GM21529 (cell line): ENCODE data around the gene SMKR1.
"Not testable (repeated sequence)": the region's sequence is repeated elsewhere in the genome, so short reads cannot be mapped to it uniquely, and the experiment has no call there.

Source experiments
- ATAC-seq: cut with Tn5 transposase; IDR thresholded peaks from one replicate; pipeline ENCODE4 v1.9.1; 2021; ENCODE audit not compliant: unreplicated experiment

Gene SMKR1

GRCh38 chr7:129481376-129481775 is 21.0 kb upstream of the SMKR1 start:
- ATAC-seq: not testable (repeated sequence)

GRCh38 chr7:129482781-129483180 is 19.6 kb upstream of the SMKR1 start:
- ATAC-seq: no peak

- ATAC-seq: no peak
Measured at GRCh38 chr7:129489491-129489890, 12.8 kb upstream of the SMKR1 start.

- no peak for ATAC-seq
Measured at GRCh38 chr7:129492391-129492790, 9.9 kb upstream of the SMKR1 start.

- ATAC-seq: no peak
Measured at GRCh38 chr7:129493555-129493954, 8.8 kb upstream of the SMKR1 start.

- peak; percentile 79 for ATAC-seq
Measured at GRCh38 chr7:129494041-129494440, 8.3 kb upstream of the SMKR1 start.

- ATAC-seq: no peak
Measured at GRCh38 chr7:129495987-129496386, 6.3 kb upstream of the SMKR1 start.

- ATAC-seq: no peak
Measured at GRCh38 chr7:129496653-129497052, 5.7 kb upstream of the SMKR1 start.

GRCh38 chr7:129497156-129497555 is 5.2 kb upstream of the SMKR1 start:
- no peak for ATAC-seq

GRCh38 chr7:129498021-129498420 is 4.3 kb upstream of the SMKR1 start:
- ATAC-seq: no peak

GRCh38 chr7:129499999-129500398 is 2.3 kb upstream of the SMKR1 start:
- peak; percentile 45 for ATAC-seq

GRCh38 chr7:129502708-129503685 is 666 bp downstream of the SMKR1 start:
- ATAC-seq: peak; percentile 19

GRCh38 chr7:129503725-129504124 is 1.4 kb downstream of the SMKR1 start:
- no peak for ATAC-seq

- ATAC-seq: no peak
Measured at GRCh38 chr7:129512192-129512591, 9.9 kb downstream of the SMKR1 start.

- no peak for ATAC-seq
Measured at GRCh38 chr7:129513546-129513945, 11.2 kb downstream of the SMKR1 start.

- no peak for ATAC-seq
Measured at GRCh38 chr7:129514683-129515082, 12.4 kb downstream of the SMKR1 start.

GRCh38 chr7:129515381-129515780 is 13.1 kb downstream of the SMKR1 start:
- ATAC-seq: no peak

- ATAC-seq: no peak
Measured at GRCh38 chr7:129517931-129518330, 15.6 kb downstream of the SMKR1 start.

GRCh38 chr7:129519464-129519863 is 17.1 kb downstream of the SMKR1 start:
- ATAC-seq: no peak

- ATAC-seq: no peak
Measured at GRCh38 chr7:129522088-129522970, 20.0 kb downstream of the SMKR1 start.

- ATAC-seq: no peak
Measured at GRCh38 chr7:129522971-129523340, 20.6 kb downstream of the SMKR1 start.

GRCh38 chr7:129523924-129524323 is 21.6 kb downstream of the SMKR1 start:
- no peak for ATAC-seq
